K562 (cell line): ENCODE measurements around the gene ADCY9.

Source experiments
- CHD4 ChIP-seq: fragments of 200-600 bp; sonication (generic); IDR thresholded peaks from 3 replicates; pipeline ENCODE4 v1.6.1; 2012; ENCODE audit warnings: low read depth, mild to moderate bottlenecking, mixed read lengths, low read length, inconsistent platforms; ENCODE audit not compliant: insufficient read depth, insufficient replicate concordance, poor library complexity, severe bottlenecking
- GABPB1 ChIP-seq: sonication (generic); formaldehyde crosslinking; IDR thresholded peaks from 2 replicates; pipeline ENCODE4 v1.8.0; 2022; ENCODE audit warnings: mild to moderate bottlenecking, missing genetic modification reagents
- GTF2F1 ChIP-seq: IDR thresholded peaks from 2 replicates; pipeline ENCODE4 v1.6.1; 2011; ENCODE audit warnings: low read depth, low read length, improper control_type of control experiment
- HNRNPK ChIP-seq: fragments of 200-400 bp; formaldehyde crosslinking; IDR thresholded peaks from one replicate; pipeline ENCODE4 v1.6.1; 2018; ENCODE audit warnings: mild to moderate bottlenecking, low read depth, low read length; ENCODE audit not compliant: poor library complexity, severe bottlenecking

DNA sequence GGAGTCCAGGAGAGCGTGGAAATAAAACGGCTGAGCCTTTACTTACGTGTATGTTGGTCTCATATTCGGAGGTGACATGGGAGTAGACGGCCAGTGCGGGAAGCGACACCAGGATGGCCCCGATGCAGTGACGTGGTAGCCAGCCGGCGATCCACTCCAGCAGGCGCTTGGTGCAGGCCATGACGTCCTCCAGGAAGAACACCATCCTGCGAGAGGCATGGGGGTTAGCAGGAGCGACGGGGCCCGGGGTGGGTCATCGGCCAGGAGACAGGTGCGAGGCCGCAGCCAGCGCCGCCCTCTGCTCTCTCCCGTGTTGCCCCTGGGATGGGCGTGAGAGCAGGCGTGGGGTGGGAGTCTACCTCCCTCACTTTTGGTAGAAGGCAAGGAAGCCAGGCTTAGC lies 137.2 kb downstream of the ADCY9 start:
- TF ChIP-seq CHD4 (no peak), HNRNPK (no peak), GABPB1 (no peak), GTF2F1 (no peak)
